ENCODE data around the gene AMH.

DNA sequence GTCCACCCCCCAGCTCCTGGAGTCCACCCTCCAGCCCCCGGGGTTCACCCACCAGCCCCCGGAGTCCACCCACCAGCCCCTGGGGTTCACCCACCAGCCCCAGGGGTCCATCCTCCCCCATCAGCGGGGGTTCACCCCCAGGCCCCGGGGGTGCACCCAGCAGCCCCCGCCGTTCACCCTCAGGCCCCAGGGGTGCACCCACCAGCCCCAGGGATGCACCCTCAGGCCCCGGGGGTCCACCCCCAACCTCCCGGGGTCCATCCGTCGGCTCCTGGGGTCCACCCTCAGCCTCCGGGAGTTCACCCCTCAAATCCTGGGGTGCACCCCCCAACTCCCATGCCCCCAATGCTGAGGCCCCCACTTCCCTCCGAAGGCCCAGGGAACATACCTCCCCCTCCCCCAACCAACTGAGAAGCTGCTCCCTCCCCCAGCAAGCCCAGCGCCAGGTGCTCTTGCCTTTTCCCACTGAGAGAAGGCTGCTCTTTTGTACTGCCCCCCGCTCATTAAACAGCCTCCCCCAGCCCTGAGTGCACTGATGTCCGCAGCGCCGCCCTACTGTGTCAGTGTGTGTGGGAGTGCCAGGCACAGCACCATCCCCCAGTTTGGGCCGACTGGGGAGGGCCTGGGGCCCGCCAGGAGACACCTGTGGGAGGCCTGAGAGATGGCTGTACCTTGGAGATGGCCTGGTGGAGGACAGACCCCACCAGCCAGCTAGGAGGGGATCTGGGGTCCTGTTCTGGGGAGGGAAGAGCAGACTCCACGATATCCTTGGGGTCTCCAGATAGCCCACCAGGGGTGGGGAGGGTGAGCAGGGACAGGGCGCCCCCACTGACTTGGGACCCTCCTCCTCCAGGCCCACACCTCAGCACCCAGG lies 750 bp upstream of the AMH start:
- TF ChIP-seq, protein P1, sequence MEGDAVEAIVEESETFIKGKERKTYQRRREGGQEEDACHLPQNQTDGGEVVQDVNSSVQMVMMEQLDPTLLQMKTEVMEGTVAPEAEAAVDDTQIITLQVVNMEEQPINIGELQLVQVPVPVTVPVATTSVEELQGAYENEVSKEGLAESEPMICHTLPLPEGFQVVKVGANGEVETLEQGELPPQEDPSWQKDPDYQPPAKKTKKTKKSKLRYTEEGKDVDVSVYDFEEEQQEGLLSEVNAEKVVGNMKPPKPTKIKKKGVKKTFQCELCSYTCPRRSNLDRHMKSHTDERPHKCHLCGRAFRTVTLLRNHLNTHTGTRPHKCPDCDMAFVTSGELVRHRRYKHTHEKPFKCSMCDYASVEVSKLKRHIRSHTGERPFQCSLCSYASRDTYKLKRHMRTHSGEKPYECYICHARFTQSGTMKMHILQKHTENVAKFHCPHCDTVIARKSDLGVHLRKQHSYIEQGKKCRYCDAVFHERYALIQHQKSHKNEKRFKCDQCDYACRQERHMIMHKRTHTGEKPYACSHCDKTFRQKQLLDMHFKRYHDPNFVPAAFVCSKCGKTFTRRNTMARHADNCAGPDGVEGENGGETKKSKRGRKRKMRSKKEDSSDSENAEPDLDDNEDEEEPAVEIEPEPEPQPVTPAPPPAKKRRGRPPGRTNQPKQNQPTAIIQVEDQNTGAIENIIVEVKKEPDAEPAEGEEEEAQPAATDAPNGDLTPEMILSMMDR (IDR thresholded peaks at IDR 0.05): no peak
- TF ChIP-seq POLR2AphosphoS5 (IDR thresholded peaks at IDR 0.05) (no peak), POLR2A (IDR thresholded peaks at IDR 0.05) (no peak)

Measured in upper lobe of left lung (tissue), 4 donors.